NK-92 (cell line): ENCODE measurements around the gene PSAPL1.

ENCODE experiments used
- DNase-seq: peaks from one replicate; lab custom pipeline; 2025; ENCODE audit not compliant: unreplicated experiment; lab: John Stamatoyannopoulos, UW

Gene PSAPL1

DNA sequence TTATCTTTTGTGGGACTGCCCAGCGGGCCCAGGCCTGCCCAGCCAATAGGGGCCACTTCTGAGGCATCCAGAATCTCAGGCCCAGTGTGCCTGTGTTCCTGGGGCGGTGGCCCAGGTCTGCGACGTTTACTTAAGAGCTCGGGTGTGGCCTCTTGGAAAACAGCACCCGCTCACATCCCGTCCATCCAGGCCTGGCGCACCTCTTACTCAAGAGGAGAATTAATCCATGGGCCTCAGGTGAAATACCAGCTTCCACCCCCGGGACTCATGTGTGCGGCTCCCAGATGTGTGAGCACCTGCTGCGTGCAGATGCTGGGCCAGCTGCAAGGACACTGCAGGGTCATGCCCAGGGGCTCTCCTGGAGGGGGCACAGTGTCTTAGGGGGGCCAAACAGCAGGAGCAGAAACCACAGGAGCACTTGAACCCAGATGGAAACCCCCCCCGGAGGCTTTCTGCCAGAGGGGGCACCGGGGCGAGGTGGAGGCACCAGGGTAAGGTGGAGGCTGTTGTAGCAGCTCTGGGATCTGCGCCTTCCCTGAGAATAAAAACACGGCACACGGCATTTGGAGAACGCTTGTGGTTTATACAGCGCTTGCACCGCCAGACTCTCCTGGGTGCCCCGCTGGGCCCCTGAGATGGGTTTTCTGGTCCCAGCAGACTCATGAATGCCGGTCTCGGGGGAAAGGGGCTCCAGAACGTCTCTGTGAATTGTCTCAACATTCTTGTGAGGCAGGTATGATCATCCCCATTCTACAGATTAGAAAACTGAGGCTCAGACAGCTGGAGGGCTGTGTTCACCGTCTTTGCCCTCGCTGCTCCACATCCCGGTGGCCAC lies 2.8 kb downstream of the PSAPL1 start:
- no peak for DNase-seq

DNA sequence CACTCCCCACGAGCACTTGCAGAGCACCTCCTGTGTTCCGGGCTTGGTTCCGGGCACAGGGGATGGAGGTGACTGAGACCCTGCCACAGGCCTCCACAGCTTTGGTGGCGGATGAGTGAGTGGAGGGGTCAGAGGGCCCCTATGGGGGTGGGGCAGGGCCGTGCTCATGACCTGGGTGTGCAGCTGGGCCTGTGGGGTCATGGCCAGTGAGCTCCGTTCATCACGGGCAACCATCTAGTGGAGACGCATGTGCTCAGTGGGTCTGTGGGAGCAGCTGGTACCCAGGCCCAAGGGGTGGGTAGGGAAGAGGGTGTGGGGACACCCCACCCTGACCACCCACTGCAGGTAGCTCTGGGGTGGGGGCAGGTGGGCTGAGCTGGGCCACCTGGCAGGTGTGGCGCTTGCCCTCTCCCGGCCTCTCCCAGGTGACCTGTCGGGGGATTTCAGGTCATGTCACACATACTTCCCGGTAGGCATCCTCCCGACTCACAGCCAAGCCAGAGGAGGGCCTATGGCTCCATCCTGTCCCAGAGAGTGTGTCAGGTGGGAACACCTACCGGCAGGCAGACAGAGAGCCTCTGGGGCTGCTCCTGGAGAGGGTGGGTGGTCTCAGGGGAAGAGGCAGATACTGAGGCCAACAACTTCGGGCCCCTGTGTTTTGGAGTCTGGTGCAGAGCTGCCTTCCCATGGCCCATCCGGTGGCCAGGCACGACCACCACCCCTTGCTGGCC lies 3.6 kb downstream of the PSAPL1 start:
- DNase-seq = no peak

DNA sequence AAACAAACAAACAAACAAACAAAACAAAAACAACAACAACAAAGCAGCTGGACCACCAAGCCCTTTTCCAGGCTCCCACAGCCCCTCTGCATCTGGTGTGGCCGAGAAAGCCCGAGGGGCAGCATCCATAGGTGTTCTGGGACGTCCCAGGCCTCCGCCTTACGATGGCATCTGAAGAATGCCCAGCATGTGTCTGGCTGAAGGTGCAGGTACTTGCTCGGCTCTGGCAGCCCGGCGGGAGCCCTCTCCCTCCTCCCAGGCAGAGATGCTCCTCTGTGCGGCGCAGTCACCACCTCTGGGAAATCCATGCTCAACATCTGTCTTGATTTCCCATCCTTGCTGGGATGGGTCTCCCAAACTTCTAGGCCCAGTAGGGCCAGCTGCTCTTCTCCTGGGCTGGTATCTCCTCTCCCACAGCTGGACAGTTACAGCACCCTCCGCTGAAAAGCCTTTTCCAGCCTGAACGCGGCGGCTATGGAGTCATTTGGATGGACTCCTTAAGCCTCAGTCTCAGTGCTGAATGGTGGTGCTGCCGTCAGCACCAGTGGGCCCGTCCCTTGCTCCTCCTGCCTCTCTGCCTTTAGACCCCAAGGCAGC lies 4.3 kb downstream of the PSAPL1 start:
- DNase-seq = no peak

DNA sequence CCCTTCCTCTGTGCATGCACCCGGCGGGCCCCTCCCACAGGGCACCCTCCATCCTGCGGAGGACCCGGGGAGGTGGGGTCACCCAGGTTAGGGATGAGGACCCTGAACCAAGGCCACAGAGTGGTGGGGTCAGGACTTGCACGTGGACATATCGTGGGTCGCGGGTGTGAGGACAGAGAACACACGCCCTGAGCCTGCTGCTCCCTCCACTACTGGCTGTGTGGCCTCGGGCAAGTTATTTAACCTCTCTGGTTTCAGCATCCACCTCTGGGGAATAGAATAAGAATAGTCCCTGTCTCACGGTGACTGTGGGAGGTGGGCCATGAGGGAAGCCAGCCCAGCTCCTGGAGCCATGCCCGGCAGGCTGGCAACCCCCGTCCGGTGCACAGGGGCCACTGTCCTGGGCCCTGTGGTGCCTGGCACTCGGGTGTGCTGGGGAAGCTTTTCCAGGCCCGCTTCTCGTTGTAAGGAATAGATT lies 5.1 kb downstream of the PSAPL1 start:
- DNase-seq = no peak

DNA sequence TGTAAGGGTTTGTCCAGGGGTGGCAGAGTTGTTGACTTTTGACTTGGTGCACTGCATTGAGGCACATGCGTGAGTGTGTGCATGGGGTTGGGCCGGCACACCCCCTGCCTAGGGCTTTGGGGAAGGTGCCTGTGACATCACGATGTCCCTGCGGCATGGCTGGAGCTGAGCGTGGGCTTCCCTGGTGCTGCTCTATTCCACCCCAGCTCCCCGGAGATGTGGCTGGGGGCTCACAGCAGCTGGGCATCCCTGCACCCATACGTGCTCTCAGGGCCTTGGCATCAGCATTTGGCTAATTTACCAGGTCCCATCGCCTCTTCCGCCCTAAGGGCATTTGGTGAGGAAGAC lies 5.7 kb downstream of the PSAPL1 start:
- DNase-seq = no peak

DNA sequence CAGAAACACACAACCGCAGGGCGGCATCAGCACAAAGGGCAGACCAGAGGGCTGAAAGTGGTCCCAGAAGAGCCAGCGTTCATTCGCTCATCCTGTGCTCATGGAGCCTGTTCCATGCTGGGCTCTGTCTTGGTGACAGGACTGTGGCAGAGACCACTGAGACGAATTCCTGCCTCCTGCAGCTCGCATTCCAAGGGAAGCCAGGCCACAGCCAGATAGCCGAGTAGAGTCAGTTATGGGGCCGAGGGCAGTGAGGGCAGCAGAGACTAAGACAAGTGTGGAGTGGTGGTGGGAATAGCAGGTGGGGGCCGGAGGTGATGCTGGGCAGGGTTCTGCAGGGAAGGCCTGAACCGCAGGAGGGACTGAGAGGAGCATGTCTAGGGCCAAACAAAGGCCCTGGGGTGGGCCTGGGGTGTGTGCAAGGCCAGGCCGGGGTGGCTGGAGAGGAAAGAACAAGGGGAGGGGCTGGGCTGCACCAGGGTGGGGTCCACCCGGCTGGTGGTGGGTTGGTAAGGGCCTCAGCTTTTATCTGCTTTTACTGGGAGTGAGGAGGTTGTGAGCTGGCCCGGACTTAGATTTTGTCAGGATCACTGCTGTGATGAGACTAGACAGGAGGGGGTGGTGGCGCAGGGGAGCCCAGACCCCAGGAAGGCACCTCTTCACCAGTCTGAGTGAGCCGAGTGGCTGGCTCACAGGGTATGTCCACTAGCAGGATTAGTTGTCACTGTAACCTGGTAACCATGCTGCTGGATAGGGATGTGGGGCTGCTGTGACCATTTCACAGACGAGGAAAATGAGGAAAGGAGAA lies 6.3 kb downstream of the PSAPL1 start:
- DNase-seq = no peak

DNA sequence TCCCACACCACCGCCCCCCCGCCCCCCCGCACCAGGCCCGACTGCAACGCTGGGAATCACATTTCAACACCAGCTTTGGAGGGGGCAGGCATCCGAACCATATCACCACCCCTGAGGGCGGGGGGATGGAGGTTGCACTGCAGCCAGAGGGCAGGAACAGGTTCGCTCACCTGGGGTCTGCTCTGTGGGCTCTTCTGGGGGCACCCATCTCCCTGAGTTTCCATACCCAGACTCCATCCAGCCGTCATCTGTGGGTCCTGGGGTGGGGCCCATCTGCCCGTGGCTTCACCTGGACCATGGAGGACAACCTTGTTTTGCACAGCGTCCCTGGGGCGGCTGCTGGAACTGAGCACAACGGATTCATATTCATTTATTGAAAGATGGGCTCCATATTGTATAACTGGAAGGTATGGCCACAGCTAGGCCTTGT lies 6.9 kb downstream of the PSAPL1 start:
- no peak for DNase-seq

DNA sequence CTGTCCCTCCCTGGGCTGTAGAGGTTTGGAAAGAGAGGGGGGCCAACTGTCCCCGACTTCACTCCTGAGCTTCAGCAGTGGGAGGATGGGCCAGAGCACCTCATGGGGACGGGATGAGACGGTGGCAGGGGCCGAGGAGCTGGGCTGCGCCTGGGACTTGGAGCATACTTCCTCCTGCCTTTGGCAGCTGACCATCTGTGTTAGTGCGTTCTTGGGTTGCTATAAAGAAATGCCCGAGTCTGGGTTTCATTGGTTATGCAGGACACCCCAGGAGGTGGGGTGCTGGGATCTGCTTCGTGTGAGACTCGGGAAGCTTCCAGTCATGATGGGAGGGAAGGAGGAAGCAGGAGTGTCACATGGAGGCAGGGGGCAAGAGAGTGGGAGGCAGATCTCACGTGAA lies 7.4 kb downstream of the PSAPL1 start:
- DNase-seq = no peak

DNA sequence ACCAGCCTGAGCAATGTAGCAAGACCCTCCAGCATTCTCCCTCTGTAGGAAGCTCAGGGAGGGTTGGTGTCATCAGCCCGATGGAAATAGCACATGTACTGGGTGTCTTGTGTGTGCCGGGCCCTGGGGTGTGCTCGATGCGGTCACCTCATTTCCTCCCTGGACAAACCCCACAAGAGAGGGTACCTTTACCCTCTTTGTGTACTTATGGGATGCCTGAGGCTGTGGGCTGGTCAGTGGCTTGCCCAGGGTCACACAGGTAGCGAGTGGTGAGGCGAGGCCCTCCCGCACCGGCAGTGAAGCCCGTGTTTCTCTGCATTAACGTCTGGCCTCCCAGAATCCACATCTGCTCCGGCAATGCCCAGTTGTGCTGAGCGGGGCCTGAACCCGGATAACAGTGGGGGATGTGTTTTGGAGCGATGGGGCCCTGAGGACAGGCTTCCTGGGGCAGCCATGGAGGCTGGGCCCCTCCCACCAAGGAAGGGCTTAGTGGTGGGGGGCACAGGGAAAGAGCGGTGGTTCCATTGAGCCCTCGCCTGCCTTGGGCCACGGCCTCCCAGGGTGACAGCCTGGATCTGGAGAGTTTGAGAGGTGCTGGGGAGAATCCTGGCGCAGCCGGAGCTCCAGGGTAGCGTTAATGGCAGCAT lies 8.1 kb downstream of the PSAPL1 start:
- no peak for DNase-seq

DNA sequence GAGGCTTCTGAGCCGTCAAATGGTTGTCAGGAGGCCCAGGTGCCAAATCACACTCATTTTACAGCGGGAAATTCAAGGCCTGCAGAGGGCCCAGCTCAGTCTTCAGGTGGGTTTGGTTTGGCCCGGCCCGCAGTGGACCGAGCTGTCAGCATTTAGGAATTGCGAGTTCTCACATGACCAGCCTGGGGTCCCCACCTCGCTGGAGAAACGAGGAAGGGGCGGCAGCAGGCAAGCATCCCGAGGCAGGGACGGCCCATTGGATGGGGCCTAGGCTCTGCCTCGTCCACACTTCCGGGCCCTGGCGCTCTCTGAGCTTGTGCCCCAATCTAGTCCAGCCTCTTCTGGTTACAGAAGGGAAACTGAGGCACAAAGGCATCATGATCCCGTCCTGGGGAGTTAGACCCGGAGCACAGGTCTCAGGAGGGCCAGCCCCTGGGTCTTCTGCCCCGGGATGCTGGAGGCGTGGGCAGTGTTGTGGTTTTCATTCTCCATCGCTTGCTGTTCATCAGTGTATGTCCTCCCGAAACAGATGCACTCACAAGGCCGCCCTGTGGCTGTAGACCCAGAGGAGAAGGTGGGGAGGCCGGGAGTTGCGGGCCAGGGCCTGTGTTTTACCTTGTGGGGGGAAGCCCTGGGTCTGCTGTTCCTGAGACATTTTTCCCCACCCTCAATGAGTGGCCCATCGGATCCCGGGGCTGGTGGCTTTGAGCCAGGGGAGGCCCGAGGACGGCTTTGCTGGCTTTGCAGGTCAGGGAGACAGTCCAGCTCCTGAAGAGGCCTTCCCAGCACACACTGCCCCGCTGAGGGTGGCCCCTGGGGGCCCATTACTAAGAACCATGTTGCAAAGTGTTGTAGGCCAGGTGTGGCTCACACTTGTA lies 8.9 kb downstream of the PSAPL1 start:
- no peak for DNase-seq

DNA sequence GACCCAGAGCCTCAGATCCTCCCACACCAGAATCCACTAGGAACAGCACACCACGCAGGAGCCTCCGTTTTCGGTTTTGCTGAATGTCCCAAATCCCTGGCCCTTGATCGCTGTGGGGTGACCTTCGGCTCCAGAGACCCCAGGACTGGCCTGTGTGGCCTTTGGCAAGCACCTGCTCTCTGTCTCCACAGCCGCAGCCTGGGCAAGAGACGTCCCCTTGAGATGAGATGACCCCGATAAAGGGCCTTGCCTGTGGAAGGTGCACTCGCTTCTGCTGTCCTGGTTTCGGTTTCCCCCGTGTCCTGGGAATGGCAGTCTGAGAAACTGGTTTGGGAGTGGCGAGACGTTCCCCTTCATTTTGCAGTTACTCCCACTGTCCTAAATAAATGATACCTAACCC lies 9.6 kb downstream of the PSAPL1 start:
- no peak for DNase-seq

DNA sequence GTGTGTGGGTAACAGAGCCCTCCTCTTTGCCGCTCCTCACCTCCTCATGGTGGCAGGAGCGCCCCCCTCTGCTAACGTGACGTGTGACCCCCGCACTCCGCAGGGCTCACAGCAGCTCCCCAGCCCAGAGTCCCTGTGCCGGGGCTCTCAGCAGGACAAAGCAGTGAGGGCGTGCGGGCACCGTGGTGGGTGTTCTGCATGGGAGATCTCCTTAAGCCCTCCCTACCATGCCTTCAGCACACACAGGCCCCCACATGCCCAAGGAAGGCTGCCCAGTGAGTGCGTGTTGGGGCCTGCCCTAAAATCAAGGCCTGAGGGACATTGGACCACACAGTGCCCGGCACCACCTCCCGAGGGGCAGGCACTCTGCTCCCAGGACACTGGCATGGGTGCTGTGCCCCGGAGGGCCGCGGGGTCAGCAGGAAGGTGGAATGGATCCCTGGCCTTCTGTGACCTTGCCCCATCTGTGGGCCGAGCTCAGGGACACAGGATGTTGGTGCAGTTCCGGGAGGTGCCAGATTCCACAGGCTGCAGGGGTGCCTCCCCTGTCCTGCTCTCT lies 10.1 kb downstream of the PSAPL1 start:
- DNase-seq = no peak

DNA sequence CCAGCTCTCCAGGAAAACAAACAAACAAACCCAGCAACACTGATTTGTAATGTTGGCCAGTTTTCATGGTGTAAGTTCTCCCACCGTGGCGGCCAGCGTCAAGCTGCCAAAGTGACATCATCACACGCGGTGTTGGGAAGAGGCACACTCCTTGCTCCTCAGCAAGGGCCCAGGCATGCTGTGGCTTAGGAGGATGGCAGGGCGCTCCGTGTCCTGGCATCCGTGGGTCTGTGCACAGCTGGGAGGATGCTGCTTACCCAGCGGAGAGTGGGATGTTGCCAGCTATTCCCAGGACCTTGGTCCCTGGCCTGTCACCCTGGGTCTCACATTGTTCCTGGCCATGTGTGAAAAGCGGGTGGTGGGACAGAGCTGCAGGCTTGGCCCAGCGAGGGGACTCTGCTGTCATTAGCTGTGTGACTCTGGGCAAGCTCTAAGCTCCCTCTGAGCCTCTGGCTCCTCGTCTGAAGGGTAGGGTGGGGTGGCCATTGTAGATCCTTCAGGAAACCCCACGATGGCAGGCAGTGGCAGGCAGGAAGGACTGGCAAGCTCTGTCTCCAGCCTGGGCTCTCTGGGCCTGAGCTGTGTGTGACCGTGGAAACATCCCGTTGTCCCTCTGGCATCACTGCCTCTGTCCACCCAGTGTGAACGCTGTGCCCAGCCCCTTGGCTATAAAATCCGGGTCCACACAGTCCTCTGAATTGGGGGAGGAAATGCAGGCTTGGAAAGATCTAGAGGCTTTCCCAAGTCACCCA lies 10.8 kb downstream of the PSAPL1 start:
- DNase-seq = no peak

DNA sequence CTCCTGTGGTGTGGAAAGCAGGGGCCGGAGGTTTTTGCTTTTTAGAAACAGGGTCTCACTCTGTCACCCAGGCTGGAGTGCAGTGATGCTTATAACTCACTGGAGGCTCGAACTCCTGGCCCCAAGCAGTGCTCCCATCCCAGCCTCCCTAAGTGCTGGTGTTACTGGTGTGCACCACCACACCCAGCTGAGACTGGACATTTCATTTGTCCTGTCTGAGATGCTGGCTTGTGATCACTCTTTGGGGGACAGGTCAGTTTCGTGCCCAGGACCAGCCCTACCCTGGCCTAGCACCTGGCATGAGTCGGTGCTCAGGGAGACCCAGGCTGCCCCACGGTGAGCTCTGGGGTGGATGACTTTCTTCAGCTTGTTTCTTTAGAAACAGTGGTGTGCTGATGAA lies 11.3 kb downstream of the PSAPL1 start:
- DNase-seq = no peak

DNA sequence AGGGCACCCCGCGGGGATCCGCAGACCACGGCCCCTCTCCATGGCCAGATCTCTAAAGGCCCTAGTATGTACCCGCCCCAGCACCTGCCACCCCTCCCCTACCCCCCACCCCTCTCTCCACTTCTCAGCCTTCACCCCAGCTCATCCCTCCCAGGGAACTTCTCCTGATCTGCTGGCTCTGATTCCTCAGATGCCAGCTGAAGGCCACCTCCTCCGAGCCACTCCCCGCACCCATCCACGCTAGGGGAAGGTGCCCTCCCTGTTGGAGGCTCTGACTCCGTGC lies 11.9 kb downstream of the PSAPL1 start:
- DNase-seq = no peak

DNA sequence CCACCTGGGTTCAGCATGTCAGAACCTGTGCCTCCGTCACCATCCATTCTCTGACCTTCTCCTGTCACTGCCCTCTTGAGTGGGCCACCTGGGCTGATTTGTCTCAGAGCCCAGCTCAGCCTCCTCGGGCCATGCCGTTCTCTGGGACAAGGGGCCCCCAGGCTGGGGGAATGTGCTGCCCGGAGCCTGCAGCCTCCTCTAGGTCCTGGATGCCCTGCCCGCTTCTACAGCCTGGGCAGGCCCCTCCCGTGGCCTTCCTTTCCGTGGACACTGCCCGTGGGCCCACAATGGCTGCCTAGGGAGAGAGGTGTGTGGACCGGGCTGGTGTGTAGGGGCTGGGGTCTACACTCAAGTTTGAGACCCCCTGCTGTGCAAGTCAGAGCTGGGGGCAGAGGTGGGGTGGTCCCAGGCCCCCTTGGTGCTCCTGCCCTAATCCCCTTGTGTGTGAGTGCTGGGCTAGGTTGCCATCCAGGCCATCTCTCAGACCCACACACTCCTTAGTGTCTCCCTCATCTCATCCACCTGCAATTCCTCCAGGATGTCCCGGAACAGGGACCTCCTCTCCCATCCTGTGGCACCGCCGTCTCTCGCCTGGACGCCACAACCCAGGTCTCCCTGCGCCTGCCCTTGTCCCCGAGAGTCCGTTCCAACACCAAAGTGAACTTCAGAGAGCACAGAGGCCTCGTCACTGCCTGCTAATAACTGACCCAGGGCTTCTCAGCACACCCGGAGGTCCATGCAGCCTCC lies 12.4 kb downstream of the PSAPL1 start:
- no peak for DNase-seq

DNA sequence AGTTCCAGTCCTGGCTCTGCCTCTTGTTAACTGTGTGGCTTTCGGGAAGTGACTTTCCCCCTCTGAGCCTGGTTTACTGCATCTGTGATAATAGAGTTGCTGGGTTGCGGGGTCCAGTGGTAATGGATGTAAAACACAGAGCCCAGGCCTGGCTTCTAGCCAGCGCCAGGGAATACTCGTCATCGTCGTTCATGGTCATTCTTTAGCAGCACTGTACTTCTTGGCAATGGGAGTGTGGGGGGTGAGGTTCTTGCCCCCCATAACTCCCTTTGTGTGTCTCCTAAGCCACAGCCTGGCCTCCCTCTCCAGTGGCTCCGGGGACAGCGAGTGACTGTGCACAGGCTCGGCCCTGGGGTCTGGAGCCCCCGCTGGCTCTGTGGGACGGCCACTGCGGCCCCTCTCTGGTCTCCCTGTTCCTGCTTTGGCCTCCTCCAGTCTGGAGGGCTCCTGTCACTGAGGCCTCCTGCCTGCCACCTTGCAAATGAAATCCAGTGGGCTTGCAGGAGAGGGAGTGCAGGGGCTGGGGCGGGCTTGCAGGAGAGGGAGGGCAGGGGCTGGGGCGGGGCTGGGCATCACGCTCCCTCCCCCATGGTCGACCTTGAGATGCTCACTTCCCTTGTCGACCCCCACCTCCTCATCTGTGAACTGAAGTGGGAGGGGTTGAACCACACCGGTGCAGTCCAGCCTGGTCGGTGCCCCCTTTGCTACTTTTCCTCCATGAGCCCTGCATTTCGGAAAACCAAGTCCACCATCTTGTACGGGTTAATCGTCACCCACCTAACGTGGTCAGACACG lies 13.2 kb downstream of the PSAPL1 start:
- DNase-seq = no peak

DNA sequence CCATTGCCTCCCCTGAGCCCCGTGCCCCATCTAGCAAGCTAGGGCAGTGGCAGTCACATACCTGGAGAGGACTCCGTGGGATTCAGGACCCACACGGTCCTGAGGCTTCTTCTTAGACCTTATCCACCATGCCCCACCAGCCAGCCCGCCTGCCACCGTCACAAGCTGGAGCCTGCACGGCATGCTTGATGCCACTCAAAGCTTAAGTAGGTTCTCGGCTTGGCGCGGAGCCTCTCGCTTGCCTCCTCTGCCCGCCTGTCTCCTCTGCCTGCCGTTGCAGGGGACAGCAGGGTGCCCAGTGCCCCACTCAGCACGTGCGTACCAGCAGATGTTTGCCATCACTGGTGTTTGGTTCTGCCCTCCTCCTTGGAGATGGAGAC lies 14.1 kb downstream of the PSAPL1 start:
- DNase-seq = no peak
